Measurements from ENCODE around the gene PIKFYVE. TPM values are rescaled to one million over a fixed set of nuclear protein-coding genes. Genes with fewer than 3 reads are reported as not detected.

Gene PIKFYVE
- total RNA-seq, 1 donor from 2014 or later = 29.8 TPM

DNA sequence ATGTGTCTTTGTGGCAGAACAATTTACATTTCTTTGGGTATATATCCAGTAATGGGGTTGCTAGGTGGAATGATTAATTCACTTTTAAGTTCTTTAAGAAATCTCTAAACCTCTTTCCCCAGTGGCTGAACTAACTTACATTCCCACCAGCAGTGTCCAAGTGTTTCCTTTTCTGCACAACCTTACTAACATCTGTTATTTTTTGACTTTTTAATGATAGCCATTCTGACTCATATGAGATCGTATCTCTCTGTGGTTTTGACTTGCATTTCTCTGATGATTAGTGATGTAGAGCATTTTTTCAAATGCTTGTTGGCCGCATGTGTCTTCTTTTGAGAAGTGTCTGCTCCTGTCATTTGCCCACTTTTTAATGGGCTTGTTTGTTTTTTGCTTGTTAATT, 97.4 kb downstream of the PIKFYVE start:
- no peak overlapping the region for H3K9ac ChIP-seq (ENCODE audit: low read length)
- Mint-ChIP-seq H3K36me3 (ENCODE audit: low read depth, unreplicated experiment) (peaks cover 2% of the 10 kb centered on the region), H3K27ac (ENCODE audit: unreplicated experiment) (no peak overlapping the region), H3K4me1 (ENCODE audit: low read depth, unreplicated experiment) (peaks cover 25% of the 10 kb centered on the region), H3K27me3 (ENCODE audit: low read depth, unreplicated experiment) (no peaks in the 10 kb centered on the region), H3K4me3 (ENCODE audit: unreplicated experiment) (no peak overlapping the region), H3K9me3 (ENCODE audit: unreplicated experiment) (peaks cover 8% of the 10 kb centered on the region)
- FAIRE-seq = peak; percentile 54
- TF ChIP-seq, protein P1, sequence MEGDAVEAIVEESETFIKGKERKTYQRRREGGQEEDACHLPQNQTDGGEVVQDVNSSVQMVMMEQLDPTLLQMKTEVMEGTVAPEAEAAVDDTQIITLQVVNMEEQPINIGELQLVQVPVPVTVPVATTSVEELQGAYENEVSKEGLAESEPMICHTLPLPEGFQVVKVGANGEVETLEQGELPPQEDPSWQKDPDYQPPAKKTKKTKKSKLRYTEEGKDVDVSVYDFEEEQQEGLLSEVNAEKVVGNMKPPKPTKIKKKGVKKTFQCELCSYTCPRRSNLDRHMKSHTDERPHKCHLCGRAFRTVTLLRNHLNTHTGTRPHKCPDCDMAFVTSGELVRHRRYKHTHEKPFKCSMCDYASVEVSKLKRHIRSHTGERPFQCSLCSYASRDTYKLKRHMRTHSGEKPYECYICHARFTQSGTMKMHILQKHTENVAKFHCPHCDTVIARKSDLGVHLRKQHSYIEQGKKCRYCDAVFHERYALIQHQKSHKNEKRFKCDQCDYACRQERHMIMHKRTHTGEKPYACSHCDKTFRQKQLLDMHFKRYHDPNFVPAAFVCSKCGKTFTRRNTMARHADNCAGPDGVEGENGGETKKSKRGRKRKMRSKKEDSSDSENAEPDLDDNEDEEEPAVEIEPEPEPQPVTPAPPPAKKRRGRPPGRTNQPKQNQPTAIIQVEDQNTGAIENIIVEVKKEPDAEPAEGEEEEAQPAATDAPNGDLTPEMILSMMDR (IDR thresholded peaks at IDR 0.05; ENCODE audit: insufficient read depth, low read depth, low read length) = no peak
- TF ChIP-seq EZH2 (IDR thresholded peaks at IDR 0.05; ENCODE audit: insufficient read depth, low read length) = no peak
- DNase-seq (ENCODE audit: low read depth) = peak; percentile 92
- no peak overlapping the region for H3K27ac ChIP-seq (ENCODE audit: low read depth, low read length)
- peak overlapping the region; percentile 55 for H3K4me2 ChIP-seq (ENCODE audit: low read length)
- no peaks in the 10 kb centered on the region for H3K27me3 ChIP-seq (ENCODE audit: insufficient read depth, low read length)
- peaks cover 10% of the 10 kb centered on the region for H3K4me1 ChIP-seq (ENCODE audit: insufficient read depth, low read length)
- no peak overlapping the region for H3K4me3 ChIP-seq (ENCODE audit: insufficient read depth, low read depth, low read length)
- H3K9me3 ChIP-seq (ENCODE audit: insufficient read depth, low read depth, low read length) = no peaks in the 10 kb centered on the region
- no peaks in the 10 kb centered on the region for H3K36me3 ChIP-seq (ENCODE audit: insufficient read depth, low read length)
- peaks cover 4% of the 10 kb centered on the region for H4K20me1 ChIP-seq (ENCODE audit: insufficient read depth, low read length)
- no peak overlapping the region for H2AFZ ChIP-seq (ENCODE audit: low read depth, low read length)
- no peaks in the 10 kb centered on the region for H3K79me2 ChIP-seq (ENCODE audit: insufficient read depth, low read length)

- Histone ChIP-seq H3K79me2 (ENCODE audit: insufficient read depth, low read length) (no peaks in the 10 kb centered on the region), H3K4me3 (ENCODE audit: insufficient read depth, low read depth, low read length) (no peak overlapping the region), H3K36me3 (ENCODE audit: insufficient read depth, low read length) (no peaks in the 10 kb centered on the region), H2AFZ (ENCODE audit: low read depth, low read length) (no peak overlapping the region), H3K4me2 (ENCODE audit: low read length) (no peak overlapping the region), H4K20me1 (ENCODE audit: insufficient read depth, low read length) (peaks cover 4% of the 10 kb centered on the region), H3K9ac (ENCODE audit: low read length) (no peak overlapping the region), H3K9me3 (ENCODE audit: insufficient read depth, low read depth, low read length) (no peaks in the 10 kb centered on the region), H3K4me1 (ENCODE audit: insufficient read depth, low read length) (peaks cover 10% of the 10 kb centered on the region), H3K27ac (ENCODE audit: low read depth, low read length) (no peak overlapping the region), H3K27me3 (ENCODE audit: insufficient read depth, low read length) (peaks cover 3% of the 10 kb centered on the region)
- FAIRE-seq = no peak
- no peak for DNase-seq (ENCODE audit: low read depth)
- Mint-ChIP-seq H3K36me3 (ENCODE audit: low read depth, unreplicated experiment) (peaks cover 6% of the 10 kb centered on the region), H3K27ac (ENCODE audit: unreplicated experiment) (no peak overlapping the region), H3K4me1 (ENCODE audit: low read depth, unreplicated experiment) (peaks cover 30% of the 10 kb centered on the region), H3K9me3 (ENCODE audit: unreplicated experiment) (peaks cover 5% of the 10 kb centered on the region), H3K27me3 (ENCODE audit: low read depth, unreplicated experiment) (no peaks in the 10 kb centered on the region), H3K4me3 (ENCODE audit: unreplicated experiment) (no peak overlapping the region)
- TF ChIP-seq, protein P1 (IDR thresholded peaks at IDR 0.05; ENCODE audit: insufficient read depth, low read depth, low read length) = no peak
- no peak for TF ChIP-seq EZH2 (IDR thresholded peaks at IDR 0.05; ENCODE audit: insufficient read depth, low read length)
Observed at GRCh38 chr2:208366215-208367127, 100.4 kb downstream of the PIKFYVE start.

- H3K4me1 Mint-ChIP-seq (ENCODE audit: low read depth, unreplicated experiment) = peaks cover 13% of the 10 kb centered on the region
Observed at GRCh38 chr2:208369091-208369490, 103.0 kb downstream of the PIKFYVE start.

More at GRCh38 chr2:208369091-208369490, 103.0 kb downstream of the PIKFYVE start:
- H2AFZ ChIP-seq (ENCODE audit: low read depth, low read length) = no peak overlapping the region
- no peaks in the 10 kb centered on the region for H3K9me3 ChIP-seq (ENCODE audit: insufficient read depth, low read depth, low read length)
- TF ChIP-seq, protein P1 (IDR thresholded peaks at IDR 0.05; ENCODE audit: insufficient read depth, low read depth, low read length) = no peak
- no peak for TF ChIP-seq EZH2 (IDR thresholded peaks at IDR 0.05; ENCODE audit: insufficient read depth, low read length)
- FAIRE-seq (no peak), DNase-seq (ENCODE audit: low read depth) (no peak)
- Mint-ChIP-seq H3K9me3 (ENCODE audit: unreplicated experiment) (peaks cover 5% of the 10 kb centered on the region), H3K36me3 (ENCODE audit: low read depth, unreplicated experiment) (peaks cover 6% of the 10 kb centered on the region), H3K4me3 (ENCODE audit: unreplicated experiment) (no peak overlapping the region), H3K27me3 (ENCODE audit: low read depth, unreplicated experiment) (no peaks in the 10 kb centered on the region), H3K27ac (ENCODE audit: unreplicated experiment) (no peak overlapping the region)
- no peak overlapping the region for H3K4me3 ChIP-seq (ENCODE audit: insufficient read depth, low read depth, low read length)
- no peaks in the 10 kb centered on the region for H3K4me1 ChIP-seq (ENCODE audit: insufficient read depth, low read length)
- no peaks in the 10 kb centered on the region for H3K79me2 ChIP-seq (ENCODE audit: insufficient read depth, low read length)
- no peak overlapping the region for H3K4me2 ChIP-seq (ENCODE audit: low read length)
- H4K20me1 ChIP-seq (ENCODE audit: insufficient read depth, low read length) = no peaks in the 10 kb centered on the region
- no peaks in the 10 kb centered on the region for H3K36me3 ChIP-seq (ENCODE audit: insufficient read depth, low read length)
- no peak overlapping the region for H3K27ac ChIP-seq (ENCODE audit: low read depth, low read length)
- H3K9ac ChIP-seq (ENCODE audit: low read length) = no peak overlapping the region
- H3K27me3 ChIP-seq (ENCODE audit: insufficient read depth, low read length) = peaks cover 3% of the 10 kb centered on the region

All from astrocyte (in vitro differentiated cells and primary cell).